HG02970 (cell line): ENCODE measurements around the gene CELSR1.

Source experiments
- ATAC-seq: cut with Tn5 transposase; IDR thresholded peaks from one replicate; pipeline ENCODE4 v1.9.1; 2021; ENCODE audit warnings: mild to moderate bottlenecking, moderate library complexity, moderate number of reproducible peaks; ENCODE audit not compliant: unreplicated experiment, low FRiP score

CELSR1 gene

DNA sequence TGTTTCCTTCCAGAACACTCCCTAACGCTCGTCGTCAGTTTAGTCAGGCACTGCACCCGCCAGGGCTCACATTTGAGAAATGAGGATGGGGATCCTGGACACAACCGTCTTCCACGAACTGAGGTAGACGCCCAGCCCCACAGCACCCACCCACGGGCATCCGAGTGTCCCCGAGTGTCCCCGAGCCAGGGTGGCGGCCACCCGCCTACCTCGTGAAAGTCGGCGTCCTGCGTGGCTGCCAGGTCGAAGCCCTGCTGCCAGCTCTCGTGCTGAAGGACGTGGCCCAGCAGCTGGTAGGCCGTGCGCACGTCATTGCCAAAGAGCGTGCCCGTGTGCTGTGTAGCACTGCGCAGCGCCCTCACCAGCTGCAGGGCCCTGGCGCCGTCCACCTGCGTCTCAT lies 148.3 kb downstream of the CELSR1 start:
- no peak for ATAC-seq

- ATAC-seq = no peak
These were observed 148.8 kb downstream of the CELSR1 start for GRCh38 chr22:46388647-46389046.

DNA sequence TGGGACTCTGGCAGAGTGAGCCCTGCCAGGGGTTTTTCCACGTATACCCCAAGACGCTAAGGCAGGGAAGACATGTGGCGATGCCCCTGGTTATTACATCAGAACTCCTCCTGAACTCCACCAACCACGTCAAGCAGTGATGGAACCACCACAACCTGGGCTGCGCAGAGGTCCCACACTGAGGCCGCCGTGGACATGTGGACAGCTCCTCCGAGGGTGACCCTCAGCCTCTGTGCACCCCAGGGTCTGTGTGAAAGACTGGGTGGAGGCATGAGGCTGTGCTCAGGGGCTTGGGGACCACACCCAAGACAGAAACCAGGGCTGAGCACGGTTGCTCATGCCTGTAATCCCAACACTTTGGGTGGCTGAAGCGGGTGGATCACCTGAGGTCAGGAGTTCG lies 149.7 kb downstream of the CELSR1 start:
- ATAC-seq = no peak

GRCh38 chr22:46386312-46386711 lies 151.1 kb downstream of the CELSR1 start:
- ATAC-seq = no peak

- no peak for ATAC-seq
These were observed 154.9 kb downstream of the CELSR1 start for GRCh38 chr22:46382524-46382923.

DNA sequence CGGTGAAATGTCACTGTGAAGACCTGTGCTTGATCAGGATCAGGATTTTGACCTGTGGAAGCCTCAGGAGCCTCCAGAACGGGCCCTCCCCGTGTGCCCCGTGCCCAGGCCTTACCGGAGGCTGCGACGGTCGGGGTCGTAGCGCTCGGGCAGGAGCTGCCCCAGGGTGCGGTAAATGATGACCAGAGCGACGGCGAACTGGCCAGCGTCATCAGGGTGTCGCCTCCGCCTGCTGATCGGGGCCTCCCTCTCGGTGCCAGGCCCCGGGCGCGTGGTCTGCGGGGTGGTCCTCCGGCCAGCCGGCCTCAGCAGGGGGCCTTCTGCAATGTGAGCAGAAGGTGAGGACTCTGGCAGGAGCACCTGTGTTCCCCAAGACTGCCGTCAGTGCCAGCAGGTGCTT lies 155.7 kb downstream of the CELSR1 start:
- no peak for ATAC-seq

GRCh38 chr22:46381142-46381541 lies 156.3 kb downstream of the CELSR1 start:
- no peak for ATAC-seq

GRCh38 chr22:46380581-46380980 lies 156.8 kb downstream of the CELSR1 start:
- no peak for ATAC-seq

GRCh38 chr22:46380069-46380468 lies 157.4 kb downstream of the CELSR1 start:
- ATAC-seq = no peak

DNA sequence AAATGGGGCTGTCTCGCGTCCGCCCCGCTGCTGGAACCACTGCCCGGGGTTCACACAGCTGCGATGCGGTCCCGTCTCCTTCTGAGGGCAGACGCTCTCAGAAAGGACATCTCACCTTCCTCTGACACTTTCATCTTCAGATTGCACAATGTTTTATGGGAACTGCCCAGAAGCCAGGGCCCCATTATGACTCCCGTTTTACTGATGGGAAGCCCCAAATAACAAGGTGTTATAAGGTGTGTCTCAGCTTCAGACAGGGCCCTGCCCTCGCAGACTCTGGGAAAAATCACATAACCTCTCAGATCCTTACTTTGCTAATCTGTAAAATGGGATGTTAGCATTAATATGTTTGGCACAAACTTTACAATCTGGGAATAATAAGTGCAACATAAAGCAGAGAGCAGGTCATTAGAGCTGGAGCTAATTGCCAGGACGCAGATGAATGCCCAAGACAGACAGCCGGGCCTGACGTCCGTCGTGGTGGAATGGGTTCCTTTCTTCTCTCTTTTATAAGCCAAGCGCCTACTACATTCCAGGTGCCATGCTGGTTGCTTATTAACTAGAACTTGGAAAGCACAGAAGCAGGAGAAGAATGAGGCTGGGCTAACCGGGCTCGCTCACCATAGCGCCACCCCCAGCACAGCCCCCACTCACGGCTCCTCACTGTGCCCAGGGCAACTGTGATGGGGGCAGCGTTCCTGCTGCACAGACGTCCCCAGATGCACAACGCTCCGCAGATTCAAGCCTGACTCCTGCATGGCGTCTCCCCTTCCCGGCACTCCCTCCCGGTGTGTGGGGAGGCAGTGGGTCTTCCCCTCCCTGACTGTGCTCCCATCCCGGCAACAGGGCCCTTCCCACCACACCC lies 158.1 kb downstream of the CELSR1 start:
- ATAC-seq = no peak

- no peak for ATAC-seq
These were observed 158.9 kb downstream of the CELSR1 start for GRCh38 chr22:46378426-46379065.

DNA sequence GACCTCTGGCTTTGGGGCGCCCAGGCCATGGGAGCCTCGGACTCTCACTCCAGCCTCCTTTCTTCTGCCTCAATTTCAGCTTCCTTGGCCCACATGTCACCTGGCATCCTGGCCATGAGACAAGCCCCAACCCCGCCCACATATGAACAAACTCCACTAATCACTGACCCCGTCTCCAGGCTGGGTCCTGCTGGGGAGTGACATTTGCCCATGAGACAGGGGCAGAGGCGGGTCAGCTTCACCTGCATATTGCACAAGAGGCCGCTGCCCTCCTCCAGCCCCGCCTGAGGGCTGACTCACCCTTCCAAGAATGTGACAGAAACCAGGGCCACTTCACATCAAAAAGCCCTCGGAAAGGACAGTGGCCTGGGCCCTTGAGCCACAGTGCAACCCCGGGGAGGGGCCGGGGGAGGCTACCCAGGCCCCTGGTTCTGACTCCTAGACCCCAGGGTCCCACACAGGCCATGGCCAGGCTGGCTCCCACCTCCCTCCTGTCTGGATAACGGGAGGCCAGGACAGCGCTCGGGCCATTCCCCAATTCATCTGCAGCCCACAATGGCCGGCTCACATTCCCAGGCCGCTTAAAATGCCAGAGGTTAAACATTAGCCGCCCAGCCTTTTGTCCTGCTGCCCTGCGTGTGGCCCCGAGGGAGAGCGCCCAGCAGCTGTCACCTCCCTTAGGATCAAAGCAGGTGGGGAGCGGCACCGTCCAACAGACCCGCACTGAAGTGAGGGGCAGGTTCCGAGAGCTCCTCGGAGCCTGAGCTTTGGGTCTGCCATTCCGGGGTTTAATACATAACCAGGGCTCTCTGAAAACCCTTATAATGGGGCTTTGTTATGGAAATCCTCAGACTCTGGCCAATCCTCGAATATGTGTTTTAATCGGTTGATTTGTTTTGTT lies 159.6 kb downstream of the CELSR1 start:
- ATAC-seq = no peak

DNA sequence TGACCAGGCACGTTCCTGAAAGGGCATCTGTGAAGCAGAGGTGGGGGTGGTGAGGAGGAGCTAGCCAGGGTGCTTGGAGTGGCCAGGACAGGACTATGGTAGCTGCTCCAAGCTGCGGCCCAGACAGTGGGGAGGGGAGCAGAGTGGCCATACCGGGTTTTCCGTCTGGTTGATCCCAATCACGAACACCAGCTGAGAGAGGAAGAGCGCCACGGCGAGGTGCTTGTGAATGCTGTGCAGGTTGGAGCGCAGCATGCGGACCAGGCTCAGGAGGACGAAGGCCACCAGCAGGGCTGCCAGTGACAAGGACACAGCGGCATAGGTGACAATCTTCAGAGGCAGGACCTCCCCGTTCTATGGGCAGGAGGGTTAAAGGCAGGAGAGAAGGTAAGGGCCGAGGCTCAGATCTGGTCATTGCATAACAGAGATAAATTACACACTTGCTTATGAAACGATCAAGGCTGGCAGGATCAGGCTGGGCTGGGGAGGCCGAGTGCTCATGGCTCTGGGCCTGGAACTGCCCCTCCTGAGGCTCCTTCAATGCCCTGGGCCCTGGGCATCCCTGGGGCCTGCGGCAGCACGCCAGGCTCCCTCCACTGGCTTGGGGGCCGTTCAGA lies 160.4 kb downstream of the CELSR1 start:
- ATAC-seq = no peak

GRCh38 chr22:46376111-46376510 lies 161.3 kb downstream of the CELSR1 start:
- ATAC-seq = no peak

- no peak for ATAC-seq
These were observed 162.6 kb downstream of the CELSR1 start for GRCh38 chr22:46374663-46375474.

GRCh38 chr22:46373921-46374662 lies 163.3 kb downstream of the CELSR1 start:
- ATAC-seq = no peak

DNA sequence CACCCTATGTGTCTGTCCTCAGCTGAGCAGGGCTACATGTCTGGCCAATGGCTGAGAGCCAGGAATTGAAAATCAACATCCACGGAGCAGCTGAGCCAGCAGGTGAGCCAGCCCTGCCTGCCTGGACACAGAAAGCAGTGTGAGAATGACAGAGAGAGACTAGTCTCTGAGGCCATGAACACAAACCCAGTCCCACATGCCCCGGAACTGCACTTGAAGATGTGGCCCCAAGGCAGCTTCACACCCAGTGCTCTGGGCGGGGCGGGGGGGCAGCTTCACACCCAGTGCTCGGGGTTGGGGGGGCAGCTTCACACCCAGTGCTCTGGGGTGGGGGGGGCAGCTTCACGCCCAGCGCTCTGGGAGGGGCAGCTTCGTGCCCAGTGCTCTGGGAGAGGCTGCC lies 164.3 kb downstream of the CELSR1 start:
- no peak for ATAC-seq

- ATAC-seq = no peak
These were observed 164.7 kb downstream of the CELSR1 start for GRCh38 chr22:46372686-46373085.

DNA sequence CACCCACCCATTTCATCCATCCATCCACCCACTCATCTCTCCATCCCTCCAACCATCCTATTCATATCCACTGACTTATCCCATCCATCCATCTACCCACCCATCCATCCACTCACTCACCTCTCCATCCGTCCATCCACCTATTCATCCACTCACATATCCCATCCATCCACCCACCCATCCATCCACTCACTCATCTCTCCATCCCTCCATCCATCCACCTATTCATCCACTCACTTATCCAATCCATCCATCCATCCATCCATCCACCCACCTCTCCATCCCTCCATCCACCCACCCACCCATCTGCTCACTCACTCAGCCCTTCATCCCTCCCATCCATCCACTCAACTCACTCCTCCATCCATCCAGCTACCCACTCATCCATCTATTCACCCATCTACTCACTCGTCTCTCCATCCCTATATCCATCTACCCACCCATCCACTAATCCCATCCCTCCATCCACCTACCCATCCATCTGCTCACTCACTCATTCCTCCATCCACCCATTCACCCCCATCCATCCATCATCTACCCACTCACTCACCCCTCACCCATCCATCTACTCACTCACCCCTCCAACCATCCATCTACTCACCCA lies 165.7 kb downstream of the CELSR1 start:
- ATAC-seq = no peak
